COR-L47 (cell line): ENCODE data around the gene DPH7.
"Not testable (repeated sequence)": the region's sequence is repeated elsewhere in the genome, so short reads cannot be mapped to it uniquely, and the experiment has no call there.

Experiments
- DNase-seq: peaks from one replicate; lab custom pipeline; 2025; lab: John Stamatoyannopoulos, UW

DPH7 gene

GRCh38 chr9:137516144-137516917, 62.4 kb downstream of the DPH7 start:
- DNase-seq = no peak

DNA sequence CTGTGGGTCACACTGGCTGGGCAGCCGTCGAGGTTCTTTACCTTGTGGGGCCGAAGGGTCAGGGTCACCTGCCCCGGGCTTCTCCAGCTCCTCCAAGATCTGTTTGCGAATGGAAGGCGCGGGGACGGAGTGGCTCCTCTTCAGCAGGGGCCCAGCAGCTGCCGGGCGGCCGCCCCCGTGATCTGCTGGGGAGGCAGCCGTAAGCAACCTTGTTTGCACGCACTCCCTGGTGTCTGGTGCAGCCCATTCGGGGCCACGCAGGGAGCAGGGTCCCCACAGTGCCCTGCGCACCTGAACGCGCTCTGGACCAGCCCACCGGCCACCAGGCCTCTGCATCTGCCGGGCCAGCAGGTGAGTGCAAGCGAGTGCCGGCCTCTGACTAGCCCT, 63.4 kb downstream of the DPH7 start:
- no peak for DNase-seq

- DNase-seq = no peak
Measured at GRCh38 chr9:137514691-137515337, 63.9 kb downstream of the DPH7 start.

GRCh38 chr9:137513801-137514570, 64.7 kb downstream of the DPH7 start:
- DNase-seq = not testable (repeated sequence)

DNA sequence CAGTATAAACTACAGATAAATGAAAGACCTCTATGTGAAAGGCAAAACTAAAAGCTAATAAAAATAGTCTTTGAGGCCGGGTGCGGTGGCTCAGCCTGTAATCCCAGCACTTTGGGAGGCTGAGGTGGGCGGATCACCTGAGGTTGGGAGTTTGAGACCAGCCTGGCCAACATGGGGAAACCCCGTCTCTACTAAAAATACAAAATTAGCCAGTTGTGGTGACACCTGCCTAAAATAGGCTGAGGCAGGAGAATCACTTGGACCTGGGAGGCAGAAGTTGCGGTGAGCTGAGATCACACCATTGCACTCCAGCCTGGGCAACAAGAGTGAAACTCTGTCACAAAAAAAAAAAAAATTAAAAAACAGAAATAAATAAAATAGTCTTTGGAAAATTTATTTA, 65.6 kb downstream of the DPH7 start:
- not testable (repeated sequence) for DNase-seq

GRCh38 chr9:137511758-137512463, 66.8 kb downstream of the DPH7 start:
- no peak for DNase-seq

- not testable (repeated sequence) for DNase-seq
Measured at GRCh38 chr9:137511126-137511525, 67.6 kb downstream of the DPH7 start.

DNA sequence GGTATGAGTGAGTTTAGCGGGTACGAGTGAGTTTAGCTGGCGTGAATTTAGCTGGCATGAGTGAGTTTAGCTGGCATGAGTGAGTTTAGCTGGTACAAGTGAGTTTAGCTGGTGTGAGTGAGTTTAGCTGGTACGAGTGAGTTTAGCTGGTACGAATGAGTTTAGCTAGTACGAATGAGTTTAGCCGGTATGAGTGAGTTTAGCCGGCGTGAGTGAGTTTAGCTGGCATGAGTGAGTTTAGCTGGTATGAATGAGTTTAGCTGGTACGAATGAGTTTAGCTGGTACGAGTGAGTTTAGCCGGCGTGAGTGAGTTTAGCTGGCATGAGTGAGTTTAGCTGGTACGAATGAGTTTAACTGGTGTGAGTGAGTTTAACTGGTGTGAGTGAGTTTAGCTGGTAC, 69.5 kb downstream of the DPH7 start:
- no peak for DNase-seq

- DNase-seq = no peak
Measured at GRCh38 chr9:137506702-137507171, 72.0 kb downstream of the DPH7 start.

- DNase-seq = no peak
Measured at GRCh38 chr9:137506274-137506673, 72.5 kb downstream of the DPH7 start.

- no peak for DNase-seq
Measured at GRCh38 chr9:137505421-137506140, 73.1 kb downstream of the DPH7 start.
